DND-41 (cell line): ENCODE data around the gene RBM6.

Experiments
- CTCF ChIP-seq: IDR thresholded peaks from 2 replicates; pipeline ENCODE4 v1.5.1; 2012; ENCODE audit warnings: borderline replicate concordance, low read length, moderate library complexity, mild to moderate bottlenecking; ENCODE audit not compliant: poor library complexity, severe bottlenecking; ENCODE audit errors: extremely low read depth
- EZH2 ChIP-seq: IDR thresholded peaks from 3 replicates; pipeline ENCODE4 v1.6.1; 2012; ENCODE audit warnings: borderline replicate concordance, low read depth, mild to moderate bottlenecking, moderate library complexity, low read length, inconsistent platforms; ENCODE audit not compliant: severe bottlenecking

- TF ChIP-seq CTCF (no peak), EZH2 (no peak)
Observed at GRCh38 chr3:49925485-49925884, 14.5 kb upstream of the RBM6 start.
